WERI-Rb-1 (cell line): Measurements from ENCODE around the gene SEMA7A.
A peak's percentile ranks its signal among the peaks of the same experiment; 100 is the strongest.

Experiments
- DNase-seq: peaks from one replicate; pipeline ENCODE4 v3.0.0-alpha.2; 2020
- H3K27ac ChIP-seq: fragments of 250-450 bp; sonication (Bioruptor Pico); 2 replicates; pipeline ENCODE4 v1.5.1; 2020; ENCODE audit warnings: mild to moderate bottlenecking, moderate library complexity
- H3K27me3 ChIP-seq: fragments of 250-450 bp; sonication (Bioruptor Pico); 2 replicates; pipeline ENCODE4 v1.5.1; 2021; ENCODE audit warnings: mild to moderate bottlenecking, low read depth, moderate library complexity; ENCODE audit not compliant: insufficient read depth, severe bottlenecking
- H3K36me3 ChIP-seq: fragments of 250-450 bp; sonication (Bioruptor Pico); 2 replicates; pipeline ENCODE4 v1.5.1; 2020; ENCODE audit warnings: mild to moderate bottlenecking, moderate library complexity
- H3K4me3 ChIP-seq: 2 replicates; pipeline ENCODE4 v1.5.1; 2011; ENCODE audit warnings: low read depth, mild to moderate bottlenecking, control low read depth, low read length
- H3K9me3 ChIP-seq: fragments of 250-450 bp; sonication (Bioruptor Pico); 2 replicates; pipeline ENCODE4 v1.5.1; 2021; ENCODE audit warnings: mild to moderate bottlenecking, moderate library complexity; ENCODE audit not compliant: severe bottlenecking
- CTCF ChIP-seq: IDR thresholded peaks from 2 replicates; pipeline ENCODE4 v1.5.1; 2011; ENCODE audit warnings: low read depth, mild to moderate bottlenecking, control low read depth, inconsistent platforms, low read length

SEMA7A gene

GRCh38 chr15:74383695-74384565 is 49.8 kb downstream of the SEMA7A start:
- Histone ChIP-seq H3K4me3 (no peak overlapping the region), H3K27ac (no peak overlapping the region), H3K27me3 (no peaks in the 10 kb centered on the region), H3K9me3 (no peaks in the 10 kb centered on the region), H3K36me3 (no peaks in the 10 kb centered on the region)
- no peak for DNase-seq
- TF ChIP-seq CTCF = peak; percentile 20; the same call in 1 of the 2 replicates

GRCh38 chr15:74383286-74383685 is 50.5 kb downstream of the SEMA7A start:
- H3K36me3 ChIP-seq = no peaks in the 10 kb centered on the region
- H3K27ac ChIP-seq = no peak overlapping the region
- no peaks in the 10 kb centered on the region for H3K9me3 ChIP-seq
- H3K4me3 ChIP-seq = no peak overlapping the region
- no peaks in the 10 kb centered on the region for H3K27me3 ChIP-seq
- no peak for TF ChIP-seq CTCF
- no peak for DNase-seq

- peak; percentile 93 for TF ChIP-seq CTCF
- DNase-seq = peak; percentile 87
- no peaks in the 10 kb centered on the region for H3K27me3 ChIP-seq
Measured at GRCh38 chr15:74382004-74382816, 51.5 kb downstream of the SEMA7A start.

GRCh38 chr15:74381481-74381880 is 52.3 kb downstream of the SEMA7A start:
- TF ChIP-seq CTCF = no peak

More at GRCh38 chr15:74382004-74382816, 51.5 kb downstream of the SEMA7A start:
- H3K27ac ChIP-seq = peak overlapping the region; percentile 12
- no peaks in the 10 kb centered on the region for H3K9me3 ChIP-seq
- H3K4me3 ChIP-seq = no peak overlapping the region
- no peaks in the 10 kb centered on the region for H3K36me3 ChIP-seq

GRCh38 chr15:74381190-74381453 is 52.6 kb downstream of the SEMA7A start:
- Histone ChIP-seq H3K4me3 (no peak overlapping the region), H3K27ac (no peak overlapping the region), H3K9me3 (no peaks in the 10 kb centered on the region), H3K27me3 (no peaks in the 10 kb centered on the region), H3K36me3 (no peaks in the 10 kb centered on the region)
- no peak for TF ChIP-seq CTCF
- no peak for DNase-seq

More at GRCh38 chr15:74381481-74381880, 52.3 kb downstream of the SEMA7A start:
- no peak overlapping the region for H3K27ac ChIP-seq
- no peaks in the 10 kb centered on the region for H3K9me3 ChIP-seq
- H3K36me3 ChIP-seq = no peaks in the 10 kb centered on the region
- no peak overlapping the region for H3K4me3 ChIP-seq
- no peaks in the 10 kb centered on the region for H3K27me3 ChIP-seq
- DNase-seq = no peak
